SK-N-SH (cell line): ENCODE data around the gene MAPK10.

Experiments
- CTCF ChIP-seq: fragments of 200-600 bp; sonication (generic); IDR thresholded peaks from 2 replicates; pipeline ENCODE4 v1.6.1; 2017; ENCODE audit warnings: antibody characterized with exemption, mild to moderate bottlenecking, moderate library complexity
- EP300 ChIP-seq, 2 experiments: IDR thresholded peaks; 2 replicates each; pipeline versions ENCODE4 v1.4.0 to v1.6.1; 2012; ENCODE audit warnings: borderline replicate concordance in 1 of 2, low read depth in 1 of 2, low read length in 1 of 2
- GABPA ChIP-seq: IDR thresholded peaks from 2 replicates; pipeline ENCODE4 v1.4.0; 2012; ENCODE audit warnings: low read depth, mild to moderate bottlenecking
- RAD21 ChIP-seq: IDR thresholded peaks from 2 replicates; pipeline ENCODE4 v1.6.1; 2012; ENCODE audit warnings: mild to moderate bottlenecking, low read length
- RCOR1 ChIP-seq: fragments of 150-350 bp; IDR thresholded peaks from 2 replicates; pipeline ENCODE4 v1.6.1; 2017; ENCODE audit warnings: antibody characterized with exemption, low read length
- TEAD4 ChIP-seq: IDR thresholded peaks from 2 replicates; pipeline ENCODE4 v1.4.0; 2012; ENCODE audit warnings: mild to moderate bottlenecking, borderline replicate concordance; ENCODE audit not compliant: insufficient read depth
- TF ChIP-seq, protein P1 (sequence below): IDR thresholded peaks from 2 replicates; pipeline ENCODE4 v1.4.0; 2012; ENCODE audit warnings: low read depth

DNA sequence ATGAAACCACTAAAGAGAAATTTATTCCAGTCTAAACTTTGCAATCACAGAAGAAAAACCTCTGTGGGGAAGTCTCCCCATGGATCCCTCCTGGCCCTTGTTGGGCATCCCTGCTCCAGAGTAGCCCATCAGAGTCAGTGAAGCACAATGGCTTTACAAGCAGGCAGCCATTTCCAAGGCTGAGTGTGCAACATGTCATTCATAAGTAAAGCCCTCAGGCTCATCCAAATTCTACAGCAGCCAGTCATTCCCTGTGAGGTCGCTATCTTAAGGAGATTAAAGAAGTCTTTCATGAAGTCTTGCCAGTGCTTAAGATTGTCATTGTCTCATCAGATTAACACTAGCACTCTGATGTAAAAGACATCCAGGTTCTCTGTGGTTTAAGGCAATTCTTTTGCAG is 17.0 kb upstream of the MAPK10 start:
- TF ChIP-seq GABPA (no peak), RCOR1 (no peak), CTCF (no peak), TEAD4 (no peak), EP300 (IDR thresholded peaks at IDR 0.05; ENCODE audit: borderline replicate concordance in 1 of 2, low read depth in 1 of 2, low read length in 1 of 2) (no peak), RAD21 (no peak)
- TF ChIP-seq, protein P1, sequence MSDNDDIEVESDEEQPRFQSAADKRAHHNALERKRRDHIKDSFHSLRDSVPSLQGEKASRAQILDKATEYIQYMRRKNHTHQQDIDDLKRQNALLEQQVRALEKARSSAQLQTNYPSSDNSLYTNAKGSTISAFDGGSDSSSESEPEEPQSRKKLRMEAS: no peak
